ENCODE data around the gene LAMP1.

LAMP1 gene

DNA sequence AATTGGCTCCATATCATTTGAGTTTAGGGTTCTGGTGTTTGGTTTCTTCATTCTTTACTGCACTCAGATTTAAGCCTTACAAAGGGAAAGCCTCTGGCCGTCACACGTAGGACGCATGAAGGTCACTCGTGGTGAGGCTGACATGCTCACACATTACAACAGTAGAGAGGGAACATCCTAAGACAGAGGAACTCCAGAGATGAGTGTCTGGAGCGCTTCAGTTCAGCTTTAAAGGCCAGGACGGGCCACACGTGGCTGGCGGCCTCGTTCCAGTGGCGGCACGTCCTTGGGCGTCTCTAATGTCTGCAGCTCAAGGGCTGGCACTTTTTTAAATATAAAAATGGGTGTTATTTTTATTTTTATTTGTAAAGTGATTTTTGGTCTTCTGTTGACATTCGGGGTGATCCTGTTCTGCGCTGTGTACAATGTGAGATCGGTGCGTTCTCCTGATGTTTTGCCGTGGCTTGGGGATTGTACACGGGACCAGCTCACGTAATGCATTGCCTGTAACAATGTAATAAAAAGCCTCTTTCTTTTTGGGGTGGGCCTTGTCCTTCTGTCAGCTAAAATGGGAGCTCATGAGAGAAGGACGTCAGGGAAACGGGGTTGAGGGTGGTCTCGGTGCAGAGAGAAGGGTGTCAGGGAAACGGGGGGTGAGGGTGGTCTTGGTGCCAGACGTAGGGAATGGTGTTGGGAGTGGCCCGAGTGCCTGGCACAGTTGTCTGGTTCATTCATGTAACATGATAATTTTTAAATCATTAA, 26.0 kb downstream of the LAMP1 start:
- no peak overlapping the region for H3K4me3 ChIP-seq (ENCODE audit: low read depth, low read length)
- TF ChIP-seq, protein P1, sequence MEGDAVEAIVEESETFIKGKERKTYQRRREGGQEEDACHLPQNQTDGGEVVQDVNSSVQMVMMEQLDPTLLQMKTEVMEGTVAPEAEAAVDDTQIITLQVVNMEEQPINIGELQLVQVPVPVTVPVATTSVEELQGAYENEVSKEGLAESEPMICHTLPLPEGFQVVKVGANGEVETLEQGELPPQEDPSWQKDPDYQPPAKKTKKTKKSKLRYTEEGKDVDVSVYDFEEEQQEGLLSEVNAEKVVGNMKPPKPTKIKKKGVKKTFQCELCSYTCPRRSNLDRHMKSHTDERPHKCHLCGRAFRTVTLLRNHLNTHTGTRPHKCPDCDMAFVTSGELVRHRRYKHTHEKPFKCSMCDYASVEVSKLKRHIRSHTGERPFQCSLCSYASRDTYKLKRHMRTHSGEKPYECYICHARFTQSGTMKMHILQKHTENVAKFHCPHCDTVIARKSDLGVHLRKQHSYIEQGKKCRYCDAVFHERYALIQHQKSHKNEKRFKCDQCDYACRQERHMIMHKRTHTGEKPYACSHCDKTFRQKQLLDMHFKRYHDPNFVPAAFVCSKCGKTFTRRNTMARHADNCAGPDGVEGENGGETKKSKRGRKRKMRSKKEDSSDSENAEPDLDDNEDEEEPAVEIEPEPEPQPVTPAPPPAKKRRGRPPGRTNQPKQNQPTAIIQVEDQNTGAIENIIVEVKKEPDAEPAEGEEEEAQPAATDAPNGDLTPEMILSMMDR (IDR thresholded peaks at IDR 0.05; ENCODE audit: borderline replicate concordance, insufficient read depth, low read depth, low read length) = no peak

DNA sequence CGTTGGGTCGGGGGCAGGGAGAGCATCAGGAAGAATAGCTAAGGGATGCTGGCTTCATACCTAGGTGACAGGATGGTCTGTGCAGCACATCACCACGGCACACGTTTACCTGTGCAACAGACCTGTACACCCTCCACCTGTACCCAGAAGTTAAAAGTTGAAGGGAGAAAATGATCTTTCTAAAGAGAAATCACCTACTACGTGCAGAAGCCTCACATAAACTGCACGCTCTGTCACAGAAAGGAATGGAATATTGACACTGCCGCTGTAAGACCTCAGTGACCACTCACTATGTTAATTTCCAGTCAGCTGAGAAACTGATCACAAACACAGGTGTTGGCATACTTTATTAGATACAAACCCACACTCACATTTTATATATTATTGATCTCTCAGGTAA, 26.8 kb downstream of the LAMP1 start:
- TF ChIP-seq, protein P1 (IDR thresholded peaks at IDR 0.05; ENCODE audit: borderline replicate concordance, insufficient read depth, low read depth, low read length) = no peak
- no peak overlapping the region for H3K4me3 ChIP-seq (ENCODE audit: low read depth, low read length)

DNA sequence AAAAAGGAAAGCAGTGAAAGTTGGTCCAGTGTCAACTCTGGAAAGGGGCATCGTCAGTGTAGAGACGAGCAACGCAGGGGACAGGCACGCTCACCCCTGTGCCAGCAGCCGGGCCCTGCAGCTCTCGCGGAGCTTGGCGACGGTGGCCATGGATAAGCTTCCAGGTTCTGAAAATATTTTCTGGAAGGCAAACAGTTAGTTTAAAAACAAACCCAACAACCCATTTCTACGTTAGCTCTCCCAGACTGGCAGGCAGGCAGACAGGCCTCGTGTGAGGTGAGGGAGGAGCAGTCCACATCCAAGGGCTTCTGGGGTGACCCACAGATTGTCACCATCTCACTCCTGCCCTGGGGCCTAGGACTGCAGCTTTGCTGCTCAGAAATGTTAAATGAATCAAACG, 27.4 kb downstream of the LAMP1 start:
- H3K4me3 ChIP-seq (ENCODE audit: low read depth, low read length) = no peak overlapping the region
- TF ChIP-seq, protein P1 (IDR thresholded peaks at IDR 0.05; ENCODE audit: borderline replicate concordance, insufficient read depth, low read depth, low read length) = no peak

DNA sequence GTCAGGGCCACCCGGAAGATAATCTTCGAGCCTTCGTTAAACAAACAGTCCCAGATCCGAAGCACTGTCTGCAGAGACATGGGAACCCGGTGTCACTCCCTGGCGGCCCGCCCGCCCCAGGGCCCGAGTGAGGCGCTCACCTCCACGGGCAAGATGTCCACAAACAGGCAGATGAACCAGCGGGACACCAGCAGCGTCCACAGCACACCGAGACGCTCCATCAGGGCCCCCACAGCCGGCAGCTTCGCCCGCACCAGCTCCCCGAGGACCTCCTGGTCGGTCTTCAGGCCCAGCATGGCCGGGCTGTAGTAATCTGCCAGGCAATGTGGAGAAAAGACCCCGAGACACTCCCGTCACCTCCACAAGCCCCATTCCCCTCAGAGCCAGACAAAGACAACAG, 28.7 kb downstream of the LAMP1 start:
- no peak overlapping the region for H3K4me3 ChIP-seq (ENCODE audit: low read depth, low read length)
- TF ChIP-seq, protein P1 (IDR thresholded peaks at IDR 0.05; ENCODE audit: borderline replicate concordance, insufficient read depth, low read depth, low read length) = no peak

DNA sequence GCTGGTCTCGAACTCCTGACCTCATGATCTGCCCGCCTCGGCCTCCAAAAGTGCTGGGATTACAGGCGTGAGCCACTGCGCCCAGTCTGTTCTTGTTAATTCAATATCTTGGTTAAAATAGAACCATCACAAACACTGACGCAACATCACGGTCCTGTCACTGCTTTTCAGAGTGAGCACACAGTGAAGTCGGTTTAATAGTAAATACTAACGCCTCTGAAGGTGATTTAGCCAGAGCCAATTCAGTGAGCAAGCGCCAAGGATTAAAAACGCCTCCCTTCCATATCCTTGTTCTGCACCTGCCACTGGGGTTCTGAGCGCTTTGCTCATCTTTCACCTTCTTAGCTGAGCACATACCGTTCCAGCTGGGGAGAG, 30.3 kb downstream of the LAMP1 start:
- TF ChIP-seq, protein P1 (IDR thresholded peaks at IDR 0.05; ENCODE audit: borderline replicate concordance, insufficient read depth, low read depth, low read length) = no peak
- H3K4me3 ChIP-seq (ENCODE audit: low read depth, low read length) = no peak overlapping the region

DNA sequence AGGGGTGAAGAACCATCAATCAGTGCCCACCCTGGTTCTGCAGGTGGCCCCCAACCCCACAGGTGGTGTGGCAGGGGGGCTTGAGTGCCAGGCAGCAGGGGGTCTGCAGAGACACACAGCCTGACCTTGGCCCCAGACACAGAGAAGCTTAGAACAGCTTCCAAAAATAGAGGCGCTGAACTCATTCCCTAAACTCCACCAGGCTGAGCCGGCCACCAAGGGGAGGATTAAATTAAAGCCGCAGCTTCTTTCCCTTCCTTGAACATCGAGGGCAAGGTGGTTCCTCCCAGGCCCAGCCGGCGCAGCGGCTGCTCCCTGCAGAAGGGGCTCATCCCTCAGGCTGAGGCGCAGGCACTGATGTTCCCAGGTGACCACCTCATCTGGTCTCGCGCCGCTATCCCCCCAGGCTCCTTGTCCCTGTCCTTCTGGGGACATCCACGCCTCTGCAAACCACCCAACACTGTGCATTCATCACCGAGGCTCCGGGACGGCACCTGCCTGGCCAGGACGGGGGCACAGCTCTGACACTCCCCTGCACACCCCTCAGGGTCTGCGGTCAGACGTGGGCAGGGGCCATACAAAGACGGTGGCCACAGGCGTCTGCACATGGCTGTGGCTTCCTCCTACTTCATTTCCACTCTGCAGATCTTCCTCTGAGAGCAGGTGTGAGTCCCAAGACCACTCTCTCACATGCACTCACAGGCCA, 30.9 kb downstream of the LAMP1 start:
- H3K4me3 ChIP-seq (ENCODE audit: low read depth, low read length) = no peak overlapping the region
- TF ChIP-seq, protein P1 (IDR thresholded peaks at IDR 0.05; ENCODE audit: borderline replicate concordance, insufficient read depth, low read depth, low read length) = no peak

DNA sequence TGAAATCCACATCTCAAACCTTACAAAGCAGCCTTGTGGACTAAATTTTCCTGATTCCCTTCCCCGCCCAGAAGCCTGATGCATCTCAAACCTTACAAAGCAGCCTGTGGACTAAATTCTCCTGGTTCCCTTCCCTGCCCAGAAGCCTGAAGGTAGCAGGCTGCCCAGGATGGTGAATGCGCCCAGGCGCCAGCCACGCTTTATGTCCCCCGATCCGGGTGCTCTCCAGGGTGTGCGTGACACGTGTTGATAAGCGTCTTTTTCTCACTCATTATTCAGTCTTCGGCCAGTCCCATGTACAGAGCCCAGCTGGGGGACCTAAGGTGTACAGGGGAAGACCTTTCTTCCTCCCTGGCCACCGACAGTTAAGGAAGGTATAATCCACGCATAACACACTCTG, 31.8 kb downstream of the LAMP1 start:
- TF ChIP-seq, protein P1 (IDR thresholded peaks at IDR 0.05; ENCODE audit: borderline replicate concordance, insufficient read depth, low read depth, low read length) = no peak
- H3K4me3 ChIP-seq (ENCODE audit: low read depth, low read length) = no peak overlapping the region
